Measurements from ENCODE around the gene PANK4. TPM values are rescaled to one million over a fixed set of nuclear protein-coding genes. Genes with fewer than 3 reads are reported as not detected.

The PANK4 gene
- total and polyA plus RNA-seq, 10 of the 15 experiments (the other 5 are each of a cell fraction or from before 2014, with no cell fraction given) = 0.35 to 38.0 (median 18.6) TPM

- CTCF ChIA-PET = no interaction called here
- no peak for FAIRE-seq
- no peak for TF ChIP-seq IRF5 (IDR thresholded peaks at IDR 0.05; ENCODE audit: borderline replicate concordance)
- no peak for TF ChIP-seq JUNB (IDR thresholded peaks at IDR 0.05)
- TF ChIP-seq BCL11A (IDR thresholded peaks at IDR 0.05; ENCODE audit: low read depth, low read length) = no peak
- no peak for TF ChIP-seq USF2 (IDR thresholded peaks at IDR 0.05; ENCODE audit: borderline replicate concordance, low read depth, low read length)
- no peak for TF ChIP-seq MYC (IDR thresholded peaks at IDR 0.05; ENCODE audit: insufficient read depth, insufficient read length, insufficient replicate concordance, low read length, severe bottlenecking)
- no peak for TF ChIP-seq SMARCA5 (IDR thresholded peaks at IDR 0.05)
- TF ChIP-seq ELK1 (IDR thresholded peaks at IDR 0.05; ENCODE audit: low read depth, low read length) = no peak
- no peak for TF ChIP-seq IRF3 (IDR thresholded peaks at IDR 0.05)
- no peak for TF ChIP-seq MAX (IDR thresholded peaks at IDR 0.05; ENCODE audit: low read depth, low read length)
- TF ChIP-seq SP1 (IDR thresholded peaks at IDR 0.05; ENCODE audit: low read depth, low read length) = no peak
- no peak for TF ChIP-seq EGR1 (IDR thresholded peaks at IDR 0.05; ENCODE audit: borderline replicate concordance in 1 of 2, low read depth in 2 of 2, low read length in 2 of 2)
- TF ChIP-seq USF1 (IDR thresholded peaks at IDR 0.05; ENCODE audit: borderline replicate concordance, extremely low read length, insufficient read depth, low read depth, low read length) = no peak
- TF ChIP-seq MLLT1 (IDR thresholded peaks at IDR 0.05) = no peak
Observed at GRCh38 chr1:2472109-2472508, 54.3 kb downstream of the PANK4 start.

More at GRCh38 chr1:2472109-2472508, 54.3 kb downstream of the PANK4 start:
- ATAC-seq (no peak), DNase-seq (ENCODE audit: low read depth, low spot score) (no peak)
- no peaks in the 10 kb centered on the region for H3K36me3 ChIP-seq (ENCODE audit: control insufficient read depth in 2 of 2, insufficient read depth in 2 of 2, low read length in 1 of 2)
- no TSS peak for BruUV-seq (replicated peaks)
- ChIA-PET SMC1A (ENCODE audit: uncharacterized antibody, unreplicated experiment) (no interaction called here), RAD21 (ENCODE audit: unreplicated experiment) (no interaction called here), POLR2A (no interaction called here)
- WGBS (ENCODE audit: insufficient coverage, insufficient replicate concordance, low lambda C conversion rate, missing lambda C conversion rate) = 37% methylated on average over 13 of the region's 17 CpGs
- in situ Hi-C loops (cut with MboI) = no loop called here
- H2AFZ ChIP-seq (ENCODE audit: control insufficient read depth, low read depth, low read length) = no peak overlapping the region
- no peak overlapping the region for H3K4me3 ChIP-seq
- no peak overlapping the region for H3K27ac ChIP-seq (ENCODE audit: control insufficient read depth, insufficient read depth)
- no peaks in the 10 kb centered on the region for H4K20me1 ChIP-seq (ENCODE audit: control insufficient read depth, insufficient read depth)
- H3K4me2 ChIP-seq (ENCODE audit: control insufficient read depth, insufficient read depth) = no peak overlapping the region
- H3K9ac ChIP-seq (ENCODE audit: control insufficient read depth, insufficient read depth, low read length) = no peak overlapping the region
- H3K9me3 ChIP-seq (replicated peaks; ENCODE audit: control insufficient read depth, insufficient read depth, low read length) = no peaks in the 10 kb centered on the region
- no peaks in the 10 kb centered on the region for H3K79me2 ChIP-seq (ENCODE audit: control insufficient read depth, insufficient read depth, low read length)
- intact Hi-C loops (cut with micrococcal nuclease; ENCODE audit: unreplicated experiment) = no loop called here
- H3K27me3 ChIP-seq (replicated peaks in 1 of 2; ENCODE audit: control insufficient read depth in 2 of 2, insufficient read depth in 2 of 2, low read length in 1 of 2) = no peaks in the 10 kb centered on the region
- H3K4me1 ChIP-seq (ENCODE audit: control insufficient read depth, insufficient read depth, low read length) = no peaks in the 10 kb centered on the region

Measured in GM12878 (cell line).